SK-N-SH (cell line): ENCODE measurements around the gene TECPR1.

Source experiments
- CHD2 ChIP-seq: fragments of 150-350 bp; IDR thresholded peaks from 2 replicates; pipeline ENCODE4 v1.6.1; 2018; ENCODE audit warnings: low read length; ENCODE audit not compliant: partially characterized antibody
- CTCF ChIP-seq: fragments of 200-600 bp; sonication (generic); IDR thresholded peaks from 2 replicates; pipeline ENCODE4 v1.6.1; 2017; ENCODE audit warnings: antibody characterized with exemption, mild to moderate bottlenecking, moderate library complexity
- EP300 ChIP-seq, 2 experiments: IDR thresholded peaks; 2 replicates each; pipeline versions ENCODE4 v1.4.0 to v1.6.1; 2012; ENCODE audit warnings: borderline replicate concordance in 1 of 2, low read depth in 1 of 2, low read length in 1 of 2
- FOXJ3 ChIP-seq: sonication (generic); formaldehyde crosslinking; IDR thresholded peaks from 2 replicates; pipeline ENCODE4 v1.5.1; 2020; ENCODE audit warnings: mild to moderate bottlenecking, missing genetic modification reagents
- MXI1 ChIP-seq: IDR thresholded peaks from 2 replicates; pipeline ENCODE4 v1.6.1; 2012; ENCODE audit warnings: mild to moderate bottlenecking, low read depth, low read length, improper control_type of control experiment
- RAD21 ChIP-seq: IDR thresholded peaks from 2 replicates; pipeline ENCODE4 v1.6.1; 2012; ENCODE audit warnings: mild to moderate bottlenecking, low read length
- REST ChIP-seq: IDR thresholded peaks from 2 replicates; pipeline ENCODE4 v1.6.1; 2012; ENCODE audit warnings: mild to moderate bottlenecking, low read depth, low read length, moderate library complexity
- TEAD4 ChIP-seq: IDR thresholded peaks from 2 replicates; pipeline ENCODE4 v1.4.0; 2012; ENCODE audit warnings: mild to moderate bottlenecking, borderline replicate concordance; ENCODE audit not compliant: insufficient read depth
- ZBTB33 ChIP-seq: IDR thresholded peaks from 2 replicates; pipeline ENCODE4 v1.4.0; 2012; ENCODE audit warnings: low read depth, borderline replicate concordance

GRCh38 chr7:98166668-98166970 is 85.4 kb downstream of the TECPR1 start:
- TF ChIP-seq CHD2, result no peak
- no peak for TF ChIP-seq FOXJ3 (CRISPR knock-in tag)
- TF ChIP-seq TEAD4, result no peak
- TF ChIP-seq REST, result no peak
- no peak for TF ChIP-seq CTCF
- TF ChIP-seq EP300 (IDR thresholded peaks at IDR 0.05; ENCODE audit: borderline replicate concordance in 1 of 2, low read depth in 1 of 2, low read length in 1 of 2), result no peak
- TF ChIP-seq RAD21, result no peak
- TF ChIP-seq MXI1, result no peak
- TF ChIP-seq ZBTB33, result no peak
